Measurements from ENCODE around the gene TENM4. TPM values are rescaled to one million over a fixed set of nuclear protein-coding genes. Genes with fewer than 3 reads are reported as not detected.

Gene TENM4
- polyA plus RNA-seq, 1 of the 3 experiments (the other 2 are of a cell fraction): 16.7 TPM

- H3K4me1 ChIP-seq (ENCODE audit: control insufficient read depth in 1 of 2, insufficient read depth in 2 of 2, low read depth in 1 of 2, low read length in 1 of 2): peaks cover 0 to 27% of the 10 kb centered on the region in 2 experiments; a peak in 3 of 4 replicates
- H2AFZ ChIP-seq (ENCODE audit: low read depth): no peak overlapping the region
- WGBS (ENCODE audit: low lambda C conversion rate): 27% methylated on average over 3 of the region's 3 CpGs
- H3K9ac ChIP-seq: no peak overlapping the region
- POLR2A ChIA-PET: interaction anchor here (0.6 to 0.9 kb wide), 2 partner anchors 10 to 145 kb away, joined by 3 to 6 read pairs; no protein-coding TSS in a partner anchor
- no peaks in the 10 kb centered on the region for H3K79me2 ChIP-seq (ENCODE audit: insufficient read depth)
- no peaks in the 10 kb centered on the region for H3K9me3 ChIP-seq
- CTCF ChIA-PET: interaction anchor here (1.0 to 4.3 kb wide), 10 partner anchors 8 to 194 kb away, joined by 3 to 21 read pairs (median 4); no protein-coding TSS in a partner anchor
- peak overlapping the region; percentile 51; the same call in 1 of the 2 replicates for H3K4me2 ChIP-seq
- no peaks in the 10 kb centered on the region for H3K27me3 ChIP-seq (ENCODE audit: insufficient read depth)
- H4K20me1 ChIP-seq (ENCODE audit: insufficient read depth): no peaks in the 10 kb centered on the region
- no peak overlapping the region; a peak in 1 of 4 replicates for H3K4me3 ChIP-seq (ENCODE audit: low read depth in 2 of 2, low read length in 1 of 2)
- H3F3A ChIP-seq (replicated peaks; ENCODE audit: insufficient read depth): no peaks in the 10 kb centered on the region
- peak; percentile 36 for DNase-seq
- peak overlapping the region; percentile 69 to 93; a peak in 3 of 4 replicates for H3K27ac ChIP-seq (ENCODE audit: low read depth in 2 of 2, low read length in 1 of 2)
- TF ChIP-seq, protein P1, sequence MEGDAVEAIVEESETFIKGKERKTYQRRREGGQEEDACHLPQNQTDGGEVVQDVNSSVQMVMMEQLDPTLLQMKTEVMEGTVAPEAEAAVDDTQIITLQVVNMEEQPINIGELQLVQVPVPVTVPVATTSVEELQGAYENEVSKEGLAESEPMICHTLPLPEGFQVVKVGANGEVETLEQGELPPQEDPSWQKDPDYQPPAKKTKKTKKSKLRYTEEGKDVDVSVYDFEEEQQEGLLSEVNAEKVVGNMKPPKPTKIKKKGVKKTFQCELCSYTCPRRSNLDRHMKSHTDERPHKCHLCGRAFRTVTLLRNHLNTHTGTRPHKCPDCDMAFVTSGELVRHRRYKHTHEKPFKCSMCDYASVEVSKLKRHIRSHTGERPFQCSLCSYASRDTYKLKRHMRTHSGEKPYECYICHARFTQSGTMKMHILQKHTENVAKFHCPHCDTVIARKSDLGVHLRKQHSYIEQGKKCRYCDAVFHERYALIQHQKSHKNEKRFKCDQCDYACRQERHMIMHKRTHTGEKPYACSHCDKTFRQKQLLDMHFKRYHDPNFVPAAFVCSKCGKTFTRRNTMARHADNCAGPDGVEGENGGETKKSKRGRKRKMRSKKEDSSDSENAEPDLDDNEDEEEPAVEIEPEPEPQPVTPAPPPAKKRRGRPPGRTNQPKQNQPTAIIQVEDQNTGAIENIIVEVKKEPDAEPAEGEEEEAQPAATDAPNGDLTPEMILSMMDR (IDR thresholded peaks at IDR 0.05): no peak
- TF ChIP-seq JUND (IDR thresholded peaks at IDR 0.05) (no peak), CHD2 (IDR thresholded peaks at IDR 0.05; ENCODE audit: low read length, partially characterized antibody) (no peak), NFIC (IDR thresholded peaks at IDR 0.05; ENCODE audit: borderline replicate concordance) (peak; percentile 8; the same call in 1 of the 2 replicates), RAD21 (IDR thresholded peaks at IDR 0.05; ENCODE audit: low read length) (0 out of 2 replicates have a peak, but pooled peaks have one; percentile 9), GATA2 (CRISPR knock-in tag; IDR thresholded peaks at IDR 0.05) (no peak), MEF2A (IDR thresholded peaks at IDR 0.05; ENCODE audit: borderline replicate concordance, low read depth) (no peak), TCF12 (IDR thresholded peaks at IDR 0.05) (peak; percentile 90), NRF1 (IDR thresholded peaks at IDR 0.05; ENCODE audit: low read depth, low read length) (no peak), GABPA (IDR thresholded peaks at IDR 0.05; ENCODE audit: low read depth) (no peak), MXI1 (IDR thresholded peaks at IDR 0.05; ENCODE audit: low read depth, low read length) (no peak), RXRA (IDR thresholded peaks at IDR 0.05; ENCODE audit: borderline replicate concordance, low read depth) (no peak), EP300 (IDR thresholded peaks at IDR 0.05; ENCODE audit: borderline replicate concordance in 1 of 2, low read depth in 1 of 2, low read length in 1 of 2) (peak in 1 of 2 experiments; percentile 50; a peak in 2 of 4 replicates), TAF1 (IDR thresholded peaks at IDR 0.05; ENCODE audit: borderline replicate concordance, low read depth, low read length) (no peak), RCOR1 (IDR thresholded peaks at IDR 0.05; ENCODE audit: low read length) (peak; percentile 74), YY1 (IDR thresholded peaks at IDR 0.05; ENCODE audit: low read depth) (no peak), SIN3A (IDR thresholded peaks at IDR 0.05; ENCODE audit: borderline replicate concordance, low read depth, low read length) (no peak), POLR2AphosphoS5 (IDR thresholded peaks at IDR 0.05; ENCODE audit: low read depth, low read length) (no peak; the same call in 1 of the 2 replicates), FOXJ3 (CRISPR knock-in tag; IDR thresholded peaks at IDR 0.05) (no peak), EZH2phosphoT487 (IDR thresholded peaks at IDR 0.05; ENCODE audit: borderline replicate concordance, low read depth) (no peak), FOSL2 (IDR thresholded peaks at IDR 0.05; ENCODE audit: borderline replicate concordance, low read depth) (no peak), IRF3 (IDR thresholded peaks at IDR 0.05; ENCODE audit: low read depth, low read length) (no peak)
- TF ChIP-seq, protein P2, sequence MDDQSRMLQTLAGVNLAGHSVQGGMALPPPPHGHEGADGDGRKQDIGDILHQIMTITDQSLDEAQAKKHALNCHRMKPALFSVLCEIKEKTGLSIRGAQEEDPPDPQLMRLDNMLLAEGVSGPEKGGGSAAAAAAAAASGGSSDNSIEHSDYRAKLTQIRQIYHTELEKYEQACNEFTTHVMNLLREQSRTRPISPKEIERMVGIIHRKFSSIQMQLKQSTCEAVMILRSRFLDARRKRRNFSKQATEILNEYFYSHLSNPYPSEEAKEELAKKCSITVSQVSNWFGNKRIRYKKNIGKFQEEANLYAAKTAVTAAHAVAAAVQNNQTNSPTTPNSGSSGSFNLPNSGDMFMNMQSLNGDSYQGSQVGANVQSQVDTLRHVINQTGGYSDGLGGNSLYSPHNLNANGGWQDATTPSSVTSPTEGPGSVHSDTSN (IDR thresholded peaks at IDR 0.05): peak; percentile 34; the same call in 1 of the 2 replicates
- no peaks in the 10 kb centered on the region for H3K36me3 ChIP-seq (replicated peaks in 1 of 2; ENCODE audit: control insufficient read depth in 1 of 2, insufficient read depth in 2 of 2, low read length in 1 of 2)
- no peaks in the 10 kb centered on the region for H3K9me2 ChIP-seq
These were observed 600.6 kb downstream of the TENM4 start for GRCh38 chr11:78840200-78840599.

Measured in SK-N-SH (cell line).